Activated CD4-positive, CD25-positive, alpha-beta regulatory T cell treated with anti-CD3 and anti-CD28 coated beads, Interleukin-2, amount 50 U/mL, for 24 hours (primary cell): ENCODE results near the gene DUOXA2.
"Not testable (repeated sequence)": the region's sequence is repeated elsewhere in the genome, so short reads cannot be mapped to it uniquely, and the experiment has no call there.

Source experiments
- ATAC-seq, 2 donors: fragments of 150-1000 bp; cut with Tn5 transposase; one replicate each; pipeline ENCODE4 v1.10.0; 2021; ENCODE audit warnings: mild to moderate bottlenecking in 1 of 2, moderate library complexity in 1 of 2

The DUOXA2 gene

DNA sequence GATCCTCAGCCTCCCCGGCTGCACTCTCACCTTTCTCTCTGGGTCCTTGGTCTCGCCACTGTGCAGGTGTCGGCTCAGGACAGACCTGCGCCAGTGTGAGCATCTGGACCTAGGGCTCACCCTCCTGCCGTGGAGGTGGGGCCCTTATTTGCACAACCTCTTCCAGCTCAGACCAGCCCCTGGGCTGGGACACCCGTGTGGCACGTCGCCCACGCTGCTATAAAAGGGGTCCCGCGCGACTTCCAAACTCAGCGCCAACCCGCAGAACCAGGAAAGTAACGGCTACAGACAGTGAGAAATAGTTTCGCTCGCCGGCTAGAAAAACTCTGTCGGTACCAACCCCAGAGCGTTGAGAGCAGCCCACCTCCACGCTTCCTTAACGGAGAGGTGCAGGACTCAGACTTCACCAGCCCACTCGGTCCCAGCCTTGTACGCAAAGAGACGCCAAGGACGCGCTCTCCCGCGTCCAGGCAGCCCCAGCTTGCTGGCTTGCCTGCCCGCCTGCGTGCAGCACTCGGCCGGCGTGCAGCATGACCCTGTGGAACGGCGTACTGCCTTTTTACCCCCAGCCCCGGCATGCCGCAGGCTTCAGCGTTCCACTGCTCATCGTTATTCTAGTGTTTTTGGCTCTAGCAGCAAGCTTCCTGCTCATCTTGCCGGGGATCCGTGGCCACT, at the start of gene DUOXA2, which contains the start of gene DUOX2:
Gene DUOXA2 (plus strand): TSS at position 251 of the 675 bp plus-strand sequence. CDS start 280 bp downstream, at position 531.
Gene DUOX2 (minus strand): TSS at position 97 of the 675 bp plus-strand sequence. CDS start 761 bp downstream, outside the sequence.
- no peak for ATAC-seq

DNA sequence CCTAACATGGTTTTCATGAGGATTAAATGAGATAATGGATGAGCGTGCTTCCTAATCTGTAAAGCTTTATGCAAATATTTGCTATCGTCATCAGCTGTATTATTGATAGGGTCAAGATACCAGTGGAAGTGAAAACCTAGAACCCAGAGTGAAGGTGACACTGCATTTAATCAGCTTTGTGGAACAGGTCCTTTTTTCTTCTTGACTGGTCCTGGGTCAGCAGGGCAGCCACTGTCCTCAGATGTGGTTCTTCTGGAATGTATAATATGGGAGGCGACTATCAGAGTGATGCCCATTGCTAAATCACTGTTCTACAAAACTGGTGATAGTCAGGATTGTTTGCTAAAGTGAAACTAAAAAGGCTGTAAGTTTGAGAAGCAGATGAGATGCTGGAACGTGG, 49.7 kb upstream of the DUOXA2 start:
- no peak for ATAC-seq

DNA sequence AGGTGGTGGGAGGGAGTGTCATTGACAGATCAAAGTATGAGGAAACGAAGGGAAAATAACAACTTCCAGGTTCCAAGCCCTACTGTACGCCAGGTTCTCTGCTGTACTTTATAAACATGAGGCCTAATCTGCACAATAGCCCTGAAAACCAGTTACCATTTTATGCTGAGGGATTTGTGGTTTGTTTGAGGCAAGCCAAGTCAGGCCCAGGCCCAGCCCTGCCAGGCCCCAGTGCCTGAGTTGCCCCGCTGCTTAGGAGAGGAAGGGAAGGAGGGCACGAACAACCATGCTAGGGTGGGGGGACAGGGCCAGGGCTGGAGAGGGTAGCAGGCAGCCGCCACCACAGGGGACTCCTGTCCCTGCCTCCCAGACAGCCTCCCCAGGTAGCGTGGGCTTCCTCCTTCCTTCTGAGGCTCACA, 44.2 kb upstream of the DUOXA2 start:
- ATAC-seq, result not testable (repeated sequence)

DNA sequence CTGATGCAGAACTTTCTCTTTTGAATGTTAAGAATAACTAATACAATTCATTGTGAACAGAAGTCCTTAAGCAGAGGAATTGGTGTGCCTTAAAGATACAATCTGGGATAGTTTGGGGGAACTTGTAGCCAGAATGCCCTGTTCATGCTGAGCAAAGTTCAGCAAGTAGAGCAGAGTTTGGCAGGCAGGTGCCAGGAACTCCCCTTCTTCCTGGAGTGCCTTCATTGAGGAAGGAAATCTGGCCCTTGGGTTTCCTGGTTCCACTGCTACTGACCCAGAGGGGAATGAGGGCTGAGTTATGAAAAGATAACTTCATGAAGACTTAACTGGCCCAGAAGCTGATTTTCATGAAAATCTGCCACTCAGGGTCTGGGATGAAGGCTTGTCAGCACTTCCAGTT, 40.5 kb upstream of the DUOXA2 start:
- ATAC-seq, result not testable (repeated sequence)

DNA sequence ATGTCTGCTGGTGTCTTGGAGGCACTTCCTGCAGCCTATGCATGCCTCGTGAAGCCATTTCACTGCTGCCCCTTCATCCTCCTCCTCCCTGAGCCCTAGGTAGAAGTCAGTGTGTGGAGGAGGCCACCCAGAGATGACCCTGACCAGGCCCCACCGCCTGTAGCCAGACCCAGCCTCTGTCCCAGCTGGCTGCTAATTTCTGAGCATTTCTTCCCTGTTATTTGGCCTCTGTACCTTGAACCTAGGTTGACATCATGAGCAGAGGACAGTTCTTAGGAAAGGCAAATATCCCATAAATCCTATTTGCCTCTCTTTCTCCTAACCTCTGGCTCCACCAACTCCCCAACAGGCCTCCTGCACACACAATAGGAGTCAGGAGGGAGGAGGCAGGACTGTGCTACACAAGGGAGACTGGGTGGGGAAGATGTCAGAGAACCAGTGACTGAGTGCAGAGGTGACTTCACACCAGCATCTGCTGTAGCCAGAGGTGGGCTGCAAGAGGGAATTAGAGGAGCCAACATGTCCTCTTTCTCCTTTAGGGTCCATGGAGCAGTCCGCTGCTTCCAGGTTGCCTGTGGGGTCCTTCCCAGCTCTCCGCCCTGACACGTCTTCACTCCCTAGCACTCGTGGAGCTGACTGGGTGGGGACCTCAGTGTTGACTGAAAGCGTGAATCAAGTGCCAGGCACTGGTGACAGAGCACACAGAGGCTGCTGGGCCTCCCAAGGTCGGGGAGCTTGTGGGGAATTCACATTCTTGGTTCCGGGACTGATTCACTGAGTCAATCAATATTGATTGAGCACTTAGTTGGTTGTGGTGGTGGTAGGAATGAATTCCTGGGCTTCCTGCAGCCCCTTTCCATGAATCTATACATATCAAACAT, 38.4 kb upstream of the DUOXA2 start:
- not testable (repeated sequence) for ATAC-seq

DNA sequence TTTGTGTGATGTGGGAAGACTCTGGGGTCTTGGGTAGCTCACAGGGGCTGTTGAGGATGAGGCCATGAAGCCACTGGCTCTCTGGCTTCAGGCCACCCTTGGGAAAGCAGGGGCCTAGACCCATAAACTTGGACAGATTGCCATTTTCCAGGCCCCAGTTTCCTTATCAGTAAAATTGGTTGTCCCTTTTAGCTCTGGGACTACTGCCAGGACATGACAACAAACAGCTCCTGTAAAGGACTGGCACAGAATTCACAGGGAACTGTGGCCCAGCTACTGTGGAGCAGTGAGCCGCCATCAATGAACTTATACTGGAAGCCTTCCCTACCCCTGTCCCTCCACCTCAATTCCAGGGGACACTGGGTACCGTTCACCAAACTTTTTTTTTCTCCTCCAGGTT, 36.7 kb upstream of the DUOXA2 start:
- ATAC-seq, result not testable (repeated sequence)

DNA sequence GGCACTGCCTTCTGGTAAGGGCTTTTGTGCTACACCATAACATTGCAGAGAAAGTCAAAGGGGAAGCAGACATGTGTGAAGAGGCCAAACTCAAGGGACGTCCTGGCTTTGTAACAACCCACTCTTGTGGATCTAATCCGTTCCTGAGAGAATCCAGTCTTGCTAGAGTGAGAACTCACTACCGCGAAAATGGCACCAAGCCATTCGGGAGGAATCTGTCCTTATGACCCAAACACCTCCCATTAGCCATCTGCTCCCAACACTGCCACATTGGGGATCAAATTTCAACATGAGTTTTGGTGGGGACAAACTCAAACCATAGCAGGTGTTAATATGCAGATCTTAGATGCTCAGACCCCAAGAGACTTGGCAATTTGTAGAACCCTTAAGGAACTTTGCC, 34.9 kb upstream of the DUOXA2 start:
- not testable (repeated sequence) for ATAC-seq

DNA sequence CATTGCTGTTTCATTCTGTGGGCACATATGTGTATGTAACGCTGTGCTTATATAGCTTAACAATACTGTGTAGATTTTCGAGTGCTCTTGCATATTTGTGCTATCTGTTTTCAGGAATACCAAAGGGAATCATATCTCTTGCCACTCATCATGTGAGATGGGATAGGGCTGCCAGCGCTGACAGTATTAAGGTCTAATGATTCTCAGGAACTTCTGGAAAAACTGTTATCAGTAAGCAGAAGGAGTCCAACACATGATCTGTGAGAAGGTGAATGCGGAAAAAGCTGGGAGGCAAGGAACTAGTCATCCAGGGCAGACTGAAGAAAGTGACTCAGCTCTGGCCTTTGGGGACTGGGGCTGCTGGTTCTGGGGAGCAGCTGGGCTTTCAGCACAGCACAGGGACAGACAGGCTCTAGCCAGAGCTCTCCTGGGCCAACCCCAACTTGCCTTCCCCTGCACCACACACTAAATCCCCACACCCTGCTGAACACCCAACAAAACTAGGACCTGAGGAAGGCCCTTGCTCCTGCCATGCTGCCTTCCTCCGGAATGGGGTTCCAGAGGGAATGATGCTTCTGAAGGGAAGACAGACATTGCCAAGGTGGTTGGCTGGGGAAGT, 34.4 kb upstream of the DUOXA2 start:
- not testable (repeated sequence) for ATAC-seq

DNA sequence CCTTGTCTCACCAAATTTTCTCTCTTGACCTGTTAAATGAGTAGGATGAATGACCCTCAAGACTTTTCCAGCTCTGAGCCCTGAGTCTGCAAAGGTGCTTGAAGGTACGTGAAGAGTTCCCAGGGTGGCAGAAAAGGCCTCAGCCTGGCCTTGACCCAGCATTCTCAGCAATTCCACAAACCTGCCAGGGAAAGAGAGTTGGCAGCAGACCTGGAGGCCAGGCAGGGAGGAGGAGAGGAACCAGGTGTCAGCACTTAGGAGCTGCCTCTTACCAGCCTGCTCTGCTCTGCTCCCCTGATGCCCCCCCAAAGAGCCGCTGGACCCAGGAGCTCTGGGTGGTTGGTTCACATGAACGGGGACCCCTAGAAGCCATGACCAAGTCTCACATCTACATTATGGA, 33.5 kb upstream of the DUOXA2 start:
- not testable (repeated sequence) for ATAC-seq

DNA sequence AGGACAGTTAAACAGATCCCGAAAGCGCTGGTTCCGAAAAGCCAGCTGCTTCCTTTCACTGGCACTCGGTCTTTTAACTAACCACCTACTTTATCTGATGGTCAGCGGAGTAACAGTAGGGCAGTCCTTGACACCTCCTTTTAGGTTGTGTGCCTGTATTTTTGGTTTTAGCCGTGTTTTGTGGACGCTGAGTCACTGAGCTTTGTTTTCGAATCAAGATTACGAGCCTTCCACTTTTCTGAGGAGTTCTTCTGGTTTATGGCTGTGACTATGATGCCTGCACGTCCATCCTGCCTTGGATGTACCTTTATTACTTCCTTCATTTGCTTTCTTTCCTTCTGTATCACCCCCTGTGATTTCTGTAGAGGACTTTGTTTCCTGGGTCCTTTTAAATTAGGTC, 31.7 kb upstream of the DUOXA2 start:
- not testable (repeated sequence) for ATAC-seq

DNA sequence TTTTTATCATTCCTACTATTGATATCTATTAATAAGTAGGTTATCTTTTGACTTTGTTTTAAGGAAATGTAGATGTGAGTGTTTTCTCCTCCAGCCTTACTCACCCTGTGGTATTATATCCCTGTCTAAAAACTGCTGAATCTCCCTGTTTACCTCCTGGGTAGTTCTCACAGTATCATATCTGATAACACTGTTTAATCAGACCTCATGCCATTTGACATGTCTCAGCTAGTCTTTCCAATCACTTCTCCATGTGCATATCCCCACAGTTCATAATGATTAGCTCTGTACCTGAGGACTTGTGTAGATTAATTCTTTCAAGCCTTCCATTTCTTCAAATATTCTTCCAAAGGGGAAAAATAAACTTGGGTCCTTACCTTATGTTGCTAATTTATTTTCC, 30.9 kb upstream of the DUOXA2 start:
- no peak for ATAC-seq

DNA sequence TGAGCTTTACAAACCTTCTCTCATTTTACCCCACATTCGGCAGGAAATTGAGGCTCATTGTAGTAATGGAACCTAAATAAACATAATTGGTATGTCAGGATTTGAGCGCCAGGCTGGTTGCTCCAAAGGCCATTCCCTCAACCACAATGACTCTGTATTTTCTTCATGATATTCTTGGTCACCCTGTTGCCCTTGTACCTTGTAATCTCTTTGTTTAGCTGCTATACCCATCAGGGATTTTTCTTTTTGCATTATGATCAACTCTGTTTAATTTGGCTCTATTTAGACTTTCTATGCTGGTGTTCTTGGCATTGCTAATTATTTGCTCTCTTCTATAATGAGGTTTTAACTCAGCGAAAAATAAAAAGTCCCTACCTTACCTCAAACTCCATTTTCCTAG, 30.0 kb upstream of the DUOXA2 start:
- ATAC-seq, result no peak

DNA sequence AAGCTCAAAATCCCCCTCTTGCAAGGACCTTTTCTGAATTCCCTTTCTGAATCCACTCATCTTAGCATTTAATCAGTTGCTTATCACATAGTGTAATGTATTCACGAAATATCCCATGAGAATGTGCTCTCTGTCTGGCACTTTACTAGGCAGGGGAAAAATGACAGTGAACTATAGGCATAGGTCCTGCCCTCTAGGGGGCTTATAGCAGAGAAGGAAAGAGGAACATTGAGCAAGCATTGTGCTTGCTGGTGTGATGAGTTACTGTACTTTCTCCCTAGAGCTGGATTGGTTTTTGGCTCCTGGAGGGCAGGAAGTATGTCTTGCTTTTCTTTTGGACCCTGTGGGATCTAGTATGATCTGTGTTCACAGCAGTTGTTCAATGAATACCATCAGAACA, 26.6 kb upstream of the DUOXA2 start:
- no peak for ATAC-seq

DNA sequence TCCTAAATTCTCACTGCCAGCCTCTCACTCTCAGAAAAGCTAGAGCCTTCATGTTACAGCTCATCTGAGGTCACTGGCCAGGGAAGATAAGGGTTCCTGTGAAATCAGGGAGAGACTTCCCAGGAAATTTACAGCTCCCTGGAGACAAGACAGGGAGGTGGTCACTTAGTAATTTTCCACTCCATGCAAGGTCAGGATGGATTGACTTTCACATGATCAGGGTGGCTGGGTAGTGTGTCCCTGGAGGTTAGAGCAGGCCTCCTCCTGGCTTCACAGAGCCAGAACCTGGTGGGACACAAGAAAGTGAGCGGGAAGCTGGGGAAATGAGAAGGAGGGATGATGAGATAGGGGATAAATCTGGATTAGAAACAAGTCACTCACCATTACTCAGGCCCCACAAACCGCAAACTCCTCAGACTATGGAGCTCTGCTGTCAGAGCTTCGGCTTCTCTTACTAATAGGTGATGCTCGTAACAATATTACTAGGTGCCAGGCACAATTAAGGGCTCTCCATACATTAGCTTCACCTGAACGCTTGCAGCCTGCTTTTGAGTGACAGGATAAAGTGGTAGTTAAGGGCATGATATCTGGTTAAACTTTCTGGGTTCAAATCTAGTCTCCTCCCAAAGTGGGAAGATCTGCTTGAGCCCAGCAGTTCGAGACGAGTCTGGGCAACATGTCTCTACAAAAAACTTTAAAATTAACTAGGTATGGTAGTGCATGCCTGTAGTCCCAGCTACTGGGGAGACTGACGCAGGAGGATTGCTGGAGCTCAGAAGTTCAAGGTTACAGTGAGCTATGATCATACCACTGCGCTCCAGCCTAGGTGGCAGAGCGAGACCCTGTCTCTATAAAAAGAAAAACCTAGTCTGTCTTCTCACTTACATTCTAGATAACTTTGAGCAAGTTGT, 25.1 kb upstream of the DUOXA2 start:
- no peak for ATAC-seq

DNA sequence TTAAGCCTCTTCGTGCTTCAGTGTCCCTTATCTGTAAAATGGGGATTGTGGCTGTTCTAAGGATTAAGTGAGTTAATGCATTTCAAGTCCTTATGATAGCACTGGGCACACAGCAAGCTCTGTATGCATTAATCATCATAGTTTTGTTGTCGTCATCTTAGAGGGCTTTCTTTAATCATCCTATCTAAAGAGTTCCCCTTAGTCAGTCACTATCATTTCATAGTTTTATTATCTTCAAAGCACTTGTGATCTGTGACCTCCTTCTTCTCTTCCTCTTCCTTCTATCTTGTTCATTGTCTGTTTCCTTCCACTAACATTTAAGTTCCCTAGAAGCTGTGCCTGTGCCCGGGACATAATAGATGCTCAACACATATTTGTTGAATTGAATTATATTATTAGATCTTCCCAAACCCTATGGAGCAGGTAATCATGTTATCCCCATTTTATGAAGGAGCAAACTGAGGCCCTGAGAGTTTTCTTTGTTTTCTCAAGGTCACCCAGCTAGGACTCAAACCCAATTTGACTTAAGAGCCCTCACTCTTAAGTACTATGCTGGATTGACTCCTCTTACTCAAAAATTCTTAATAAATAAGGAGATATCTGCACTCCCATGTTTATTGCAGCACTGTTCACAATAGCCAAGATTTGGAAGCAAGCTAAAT, 24.3 kb upstream of the DUOXA2 start:
- no peak for ATAC-seq

DNA sequence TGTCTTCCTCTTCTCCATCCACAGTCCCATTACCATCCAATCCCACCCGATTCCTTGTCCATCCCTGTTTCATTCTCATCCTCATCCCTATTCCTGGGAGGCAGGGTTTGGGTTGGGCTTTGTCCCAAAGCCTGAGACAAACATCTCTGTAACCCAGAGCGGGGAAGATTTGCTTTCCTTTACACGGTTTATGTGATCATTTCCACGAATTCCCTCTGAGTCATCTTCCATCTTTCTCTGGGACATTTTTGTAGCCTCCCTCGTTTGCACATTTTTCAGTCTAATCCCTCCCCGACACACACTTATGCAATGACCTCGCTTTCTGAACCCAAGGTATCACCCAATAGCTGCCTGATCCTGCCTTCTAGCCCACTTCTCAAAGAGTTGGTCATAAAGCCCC, 23.0 kb upstream of the DUOXA2 start:
- ATAC-seq, result no peak

DNA sequence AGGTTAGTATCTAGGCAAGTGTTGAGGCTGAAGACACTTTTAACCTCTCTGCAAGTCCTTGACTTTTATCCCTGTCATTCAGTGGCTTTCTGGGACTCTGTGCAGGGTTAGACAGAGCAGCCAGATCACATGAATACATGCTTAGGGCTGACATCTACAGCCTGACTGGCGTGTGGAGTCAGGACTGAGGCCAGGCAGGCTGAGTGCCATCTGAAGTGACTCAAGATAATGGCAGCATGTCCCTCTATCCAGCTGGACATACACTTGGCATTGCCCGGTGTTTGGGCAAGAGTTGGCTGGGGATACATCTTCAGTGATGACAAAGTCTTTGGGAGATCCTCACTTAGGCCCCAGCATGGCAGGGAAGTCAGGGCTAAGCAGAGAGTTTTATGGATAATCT, 22.6 kb upstream of the DUOXA2 start:
- ATAC-seq, result no peak

DNA sequence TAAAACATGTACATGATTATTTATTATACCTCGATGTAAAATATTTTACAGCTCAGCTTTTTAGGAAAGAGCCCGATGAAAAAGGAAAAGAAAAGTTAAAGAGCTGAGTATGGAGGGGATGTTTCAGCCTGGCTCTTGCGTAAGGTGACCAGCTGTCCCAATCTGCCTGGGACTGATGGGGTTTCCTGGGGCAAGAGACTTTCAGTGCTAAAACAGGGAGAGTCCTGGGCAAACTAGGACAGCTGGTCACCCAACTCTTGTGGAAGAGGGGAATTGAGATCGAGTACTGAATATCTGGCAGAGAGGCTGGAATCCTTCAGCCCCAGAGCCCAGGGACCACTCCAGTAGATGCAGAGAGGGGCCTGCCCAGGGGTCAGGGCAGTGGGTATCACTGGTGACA, 21.1 kb upstream of the DUOXA2 start:
- no peak for ATAC-seq

DNA sequence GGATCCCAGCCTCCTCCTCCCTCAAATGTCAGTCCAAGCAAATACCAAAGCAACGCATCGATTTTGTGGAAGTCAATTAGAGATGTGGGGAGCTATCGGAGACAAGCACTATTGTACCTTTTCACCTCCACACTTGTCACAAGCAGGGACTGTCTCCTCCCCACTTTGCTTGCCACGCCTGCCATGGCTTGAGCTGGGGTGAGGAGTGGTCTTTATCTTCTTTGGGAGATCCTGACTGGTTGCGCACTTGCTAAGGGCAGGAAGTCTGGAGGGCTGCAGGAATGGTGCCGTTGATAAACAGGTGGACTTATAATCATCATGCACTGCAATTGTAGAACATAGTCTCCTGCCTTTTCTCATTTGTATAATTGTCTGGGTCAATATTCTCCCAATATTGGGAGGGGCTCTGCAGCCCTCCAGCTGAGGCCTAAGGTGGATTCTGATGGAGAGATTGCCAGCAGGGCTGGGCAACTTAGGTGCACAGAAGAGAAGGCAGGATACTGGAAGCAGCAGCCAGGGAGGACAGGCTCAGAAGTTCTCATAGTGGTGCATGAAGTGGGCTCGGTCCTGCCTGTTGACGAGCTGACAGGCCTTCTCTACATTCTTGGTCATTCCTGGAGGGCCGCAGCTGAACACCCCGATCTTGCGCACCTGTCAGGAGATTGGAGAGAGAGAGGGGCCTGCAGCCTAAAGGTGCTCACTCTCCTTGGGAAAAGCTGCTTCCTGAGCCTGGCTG, 20.3 kb upstream of the DUOXA2 start:
- no peak for ATAC-seq

DNA sequence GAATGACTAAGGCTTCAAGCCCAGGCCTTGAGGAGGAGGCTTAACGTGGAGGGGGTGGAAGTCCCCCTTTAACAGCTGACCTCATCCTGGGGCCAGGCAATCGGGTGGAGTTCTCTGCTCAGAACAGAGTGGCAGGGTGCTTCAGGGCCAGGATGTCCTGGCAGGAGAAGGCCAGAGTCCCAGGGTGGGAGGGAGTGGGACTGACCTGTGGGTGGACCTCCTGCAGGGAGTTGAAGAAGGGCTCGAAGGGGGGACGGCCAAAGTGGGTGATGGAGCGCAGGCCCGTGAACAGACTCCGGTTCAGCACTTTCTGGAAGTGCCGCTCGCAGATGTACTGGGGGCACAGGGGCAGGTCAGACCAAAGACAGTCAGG, 19.8 kb upstream of the DUOXA2 start:
- no peak for ATAC-seq

DNA sequence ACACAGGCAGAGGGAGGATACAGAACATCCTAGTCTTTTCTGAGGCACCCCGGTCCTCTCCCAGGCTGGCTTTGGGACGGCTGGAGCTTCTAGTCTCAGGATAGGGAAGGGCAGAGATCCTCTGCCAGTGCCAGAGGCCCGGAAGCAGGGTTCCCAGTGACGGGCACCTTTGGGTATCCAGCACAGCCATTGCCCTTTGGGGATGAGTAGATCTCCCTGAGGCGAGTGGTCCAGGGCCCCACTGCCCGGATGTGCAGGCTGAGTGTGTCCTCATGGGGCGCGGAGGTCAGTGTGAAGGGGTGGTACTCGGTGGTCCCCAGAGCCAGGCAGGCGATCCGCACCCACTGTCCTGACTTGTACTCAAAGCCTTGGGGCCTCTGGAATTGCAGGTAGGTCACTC, 18.5 kb upstream of the DUOXA2 start:
- ATAC-seq, result no peak
